HepG2 (cell line): ENCODE measurements around the gene WDR27. TPM values are rescaled to one million over a fixed set of nuclear protein-coding genes. Genes with fewer than 3 reads are reported as not detected.

Experiments used
- DMAP1 ChIP-seq: IDR thresholded peaks from 2 replicates; pipeline ENCODE4 v1.6.1; 2016
- EED ChIP-seq: sonication (generic); formaldehyde crosslinking; IDR thresholded peaks from 2 replicates; pipeline ENCODE4 v1.5.0; 2020; ENCODE audit warnings: mild to moderate bottlenecking, missing genetic modification reagents
- EHMT2 ChIP-seq: fragments of 200-600 bp; sonication (generic); IDR thresholded peaks from 2 replicates; pipeline ENCODE4 v1.7.0; 2017; ENCODE audit warnings: antibody characterized with exemption, low read depth, low read length, borderline replicate concordance
- ETV5 ChIP-seq: IDR thresholded peaks from 2 replicates; pipeline ENCODE4 v1.6.1; 2018; ENCODE audit warnings: missing biosample characterization, missing genetic modification reagents, inconsistent platforms, borderline replicate concordance
- NFE2L2 ChIP-seq: fragments of 150-350 bp; IDR thresholded peaks from 2 replicates; pipeline ENCODE4 v1.6.1; 2014; ENCODE audit warnings: low read length
- PTBP1 ChIP-seq: fragments of 200-400 bp; formaldehyde crosslinking; IDR thresholded peaks from 2 replicates; pipeline ENCODE4 v1.6.1; 2018; ENCODE audit warnings: low read length, low read depth; ENCODE audit not compliant: poor library complexity, severe bottlenecking
- RFX5 ChIP-seq: IDR thresholded peaks from 2 replicates; pipeline ENCODE4 v1.6.1; 2011; ENCODE audit warnings: low read depth, low read length, improper control_type of control experiment
- SRY ChIP-seq: sonication (generic); formaldehyde crosslinking; IDR thresholded peaks from 2 replicates; pipeline ENCODE4 v1.8.0; 2022; ENCODE audit warnings: mild to moderate bottlenecking, missing genetic modification reagents
- TEAD3 ChIP-seq: optimal IDR thresholded peaks from 2 replicates; pipeline ENCODE3; 2016; ENCODE audit warnings: borderline replicate concordance
- ZFP62 ChIP-seq: sonication (generic); formaldehyde crosslinking; IDR thresholded peaks from 2 replicates; pipeline ENCODE4 v1.4.0; 2020; ENCODE audit warnings: missing genetic modification reagents
- ZFYVE20 ChIP-seq: sonication (generic); formaldehyde crosslinking; IDR thresholded peaks from 2 replicates; pipeline ENCODE4 v1.8.0; 2023; ENCODE audit warnings: low read depth, mild to moderate bottlenecking, moderate library complexity, missing genetic modification reagents, borderline replicate concordance
- ZNF235 ChIP-seq: sonication (generic); formaldehyde crosslinking; IDR thresholded peaks from 2 replicates; pipeline ENCODE4 v1.8.1; 2023; ENCODE audit warnings: mild to moderate bottlenecking, missing genetic modification reagents, borderline replicate concordance
- ZNF354B ChIP-seq: sonication (generic); formaldehyde crosslinking; IDR thresholded peaks from 2 replicates; pipeline ENCODE4 v1.8.0; 2022; ENCODE audit warnings: mild to moderate bottlenecking, missing genetic modification reagents
- ZNF431 ChIP-seq: sonication (generic); formaldehyde crosslinking; IDR thresholded peaks from 2 replicates; pipeline ENCODE4 v1.9.0; 2022; ENCODE audit warnings: missing genetic modification reagents, low read depth, mild to moderate bottlenecking, borderline replicate concordance
- ZNF556 ChIP-seq: sonication (generic); formaldehyde crosslinking; IDR thresholded peaks from 2 replicates; pipeline ENCODE4 v1.4.0; 2020; ENCODE audit warnings: mild to moderate bottlenecking, missing genetic modification reagents, borderline replicate concordance
- ZNF567 ChIP-seq: sonication (generic); formaldehyde crosslinking; IDR thresholded peaks from 2 replicates; pipeline ENCODE4 v1.8.1; 2023; ENCODE audit warnings: mild to moderate bottlenecking, missing genetic modification reagents, borderline replicate concordance
- ZNF619 ChIP-seq: sonication (generic); formaldehyde crosslinking; IDR thresholded peaks from 2 replicates; pipeline ENCODE4 v1.4.0; 2020; ENCODE audit warnings: mild to moderate bottlenecking, missing genetic modification reagents
- ZNF747 ChIP-seq: sonication (generic); formaldehyde crosslinking; IDR thresholded peaks from 2 replicates; pipeline ENCODE4 v1.8.1; 2023; ENCODE audit warnings: missing genetic modification reagents, mild to moderate bottlenecking, borderline replicate concordance
- polyA plus RNA-seq, 8 experiments: library from polyadenylated mRNA; depleted of rRNA in 3 of 8; stranded (reverse) in 7 of 8; unstranded in 1 of 8; fragments of >200 nt; fragmentation: Illumina TruSeq in 4 of 8; extraction: Trizol in 4 of 8; gene quantifications; 2 replicates each; pipeline versions ENCODE4 v1.2.1 to v1.2.3, GENCODE V29; 2011 to 2016; ENCODE audit warnings: low read depth in 4 of 8, missing spikeins in 1 of 8, mixed read lengths in 1 of 8; ENCODE audit not compliant: insufficient read depth in 1 of 8
- total RNA-seq, 5 experiments: library from RNA; depleted of rRNA; stranded (reverse); fragments of >200 nt; fragmentation: Illumina TruSeq; extraction: Trizol; gene quantifications; 2 replicates each; pipeline ENCODE4 v1.2.3, GENCODE V29; 2016; ENCODE audit warnings: low read depth in 1 of 5
- TF ChIP-seq, protein P1 (sequence below): sonication (generic); formaldehyde crosslinking; IDR thresholded peaks from 2 replicates; pipeline ENCODE4 v1.4.0; 2020; ENCODE audit warnings: missing genetic modification reagents
- TF ChIP-seq, protein P2 (sequence below): sonication (generic); formaldehyde crosslinking; IDR thresholded peaks from 2 replicates; pipeline ENCODE4 v1.5.0; 2020; ENCODE audit warnings: missing genetic modification reagents, mild to moderate bottlenecking, borderline replicate concordance
- TF ChIP-seq, protein P3 (sequence below): sonication (generic); formaldehyde crosslinking; IDR thresholded peaks from 2 replicates; pipeline ENCODE4 v1.8.0; 2022; ENCODE audit warnings: low read depth, missing genetic modification reagents

Gene WDR27
- total and polyA plus RNA-seq, 2 of the 13 experiments (the other 11 are each of a cell fraction or from before 2014, with no cell fraction given) = 34.1 to 80.3 TPM

DNA sequence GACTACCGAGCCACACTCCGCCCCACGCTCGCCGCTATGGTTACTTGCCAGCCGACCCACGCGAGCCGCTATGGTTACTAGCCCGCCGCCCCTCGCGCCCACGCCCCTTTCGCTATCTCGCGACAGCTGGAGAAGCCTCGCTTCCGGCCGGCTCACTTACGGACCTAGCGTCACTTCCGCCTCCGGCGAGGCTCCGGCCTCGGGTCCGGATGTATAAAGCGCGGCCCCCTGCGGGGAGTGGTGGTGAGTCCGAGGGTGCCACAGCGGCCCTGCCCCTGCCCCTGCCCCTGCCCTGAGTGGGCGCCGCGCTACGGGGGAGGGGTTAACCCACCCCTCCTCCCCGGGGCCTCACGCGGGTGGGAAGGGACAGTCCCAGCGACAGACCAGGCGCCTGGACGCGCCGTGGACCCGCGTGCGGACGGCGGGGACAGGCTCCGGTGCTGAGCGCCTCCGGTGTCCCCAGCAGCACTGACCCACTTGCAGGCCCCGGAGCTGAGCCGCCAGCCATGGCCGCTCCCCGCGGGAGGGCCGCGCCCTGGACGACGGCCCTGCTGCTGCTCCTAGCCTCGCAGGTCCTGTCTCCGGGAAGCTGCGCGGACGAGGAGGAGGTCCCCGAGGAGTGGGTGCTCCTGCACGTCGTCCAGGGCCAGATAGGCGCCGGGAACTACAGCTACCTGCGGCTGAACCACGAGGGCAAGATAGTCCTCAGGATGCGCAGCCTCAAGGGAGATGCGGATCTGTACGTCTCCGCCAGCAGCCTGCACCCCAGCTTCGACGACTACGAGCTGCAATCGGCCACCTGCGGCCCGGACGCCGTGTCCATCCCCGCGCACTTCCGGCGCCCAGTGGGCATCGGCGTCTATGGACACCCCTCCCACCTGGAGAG is at the start of gene WDR27, which contains the start of gene C6orf120 (continued):
- TF ChIP-seq, protein P1, sequence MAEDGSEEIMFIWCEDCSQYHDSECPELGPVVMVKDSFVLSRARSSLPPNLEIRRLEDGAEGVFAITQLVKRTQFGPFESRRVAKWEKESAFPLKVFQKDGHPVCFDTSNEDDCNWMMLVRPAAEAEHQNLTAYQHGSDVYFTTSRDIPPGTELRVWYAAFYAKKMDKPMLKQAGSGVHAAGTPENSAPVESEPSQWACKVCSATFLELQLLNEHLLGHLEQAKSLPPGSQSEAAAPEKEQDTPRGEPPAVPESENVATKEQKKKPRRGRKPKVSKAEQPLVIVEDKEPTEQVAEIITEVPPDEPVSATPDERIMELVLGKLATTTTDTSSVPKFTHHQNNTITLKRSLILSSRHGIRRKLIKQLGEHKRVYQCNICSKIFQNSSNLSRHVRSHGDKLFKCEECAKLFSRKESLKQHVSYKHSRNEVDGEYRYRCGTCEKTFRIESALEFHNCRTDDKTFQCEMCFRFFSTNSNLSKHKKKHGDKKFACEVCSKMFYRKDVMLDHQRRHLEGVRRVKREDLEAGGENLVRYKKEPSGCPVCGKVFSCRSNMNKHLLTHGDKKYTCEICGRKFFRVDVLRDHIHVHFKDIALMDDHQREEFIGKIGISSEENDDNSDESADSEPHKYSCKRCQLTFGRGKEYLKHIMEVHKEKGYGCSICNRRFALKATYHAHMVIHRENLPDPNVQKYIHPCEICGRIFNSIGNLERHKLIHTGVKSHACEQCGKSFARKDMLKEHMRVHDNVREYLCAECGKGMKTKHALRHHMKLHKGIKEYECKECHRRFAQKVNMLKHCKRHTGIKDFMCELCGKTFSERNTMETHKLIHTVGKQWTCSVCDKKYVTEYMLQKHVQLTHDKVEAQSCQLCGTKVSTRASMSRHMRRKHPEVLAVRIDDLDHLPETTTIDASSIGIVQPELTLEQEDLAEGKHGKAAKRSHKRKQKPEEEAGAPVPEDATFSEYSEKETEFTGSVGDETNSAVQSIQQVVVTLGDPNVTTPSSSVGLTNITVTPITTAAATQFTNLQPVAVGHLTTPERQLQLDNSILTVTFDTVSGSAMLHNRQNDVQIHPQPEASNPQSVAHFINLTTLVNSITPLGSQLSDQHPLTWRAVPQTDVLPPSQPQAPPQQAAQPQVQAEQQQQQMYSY = no peak; the same call in 1 of the 2 replicates
- TF ChIP-seq DMAP1 (CRISPR knock-in tag) (peak; percentile 92), RFX5 (no peak), ZNF354B (CRISPR knock-in tag) (no peak), EED (CRISPR knock-in tag) (peak; percentile 75; the same call in 1 of the 2 replicates), NFE2L2 (no peak), ZNF747 (peak; percentile 82; the same call in 1 of the 2 replicates), ETV5 (CRISPR knock-in tag) (peak; percentile 98), ZFP62 (no peak), ZNF431 (CRISPR knock-in tag) (peak; percentile 99), SRY (CRISPR knock-in tag) (peak; percentile 91), ZFYVE20 (CRISPR knock-in tag) (peak; percentile 68), ZNF556 (CRISPR knock-in tag) (peak; percentile 86; the same call in 1 of the 2 replicates), TEAD3 (peak; percentile 58), EHMT2 (no peak), ZNF235 (CRISPR knock-in tag) (no peak; the same call in none of the 2 replicates), ZNF619 (CRISPR knock-in tag) (0 out of 2 replicates have a peak, but pooled peaks have one; percentile 55), ZNF567 (peak; percentile 94; the same call in 1 of the 2 replicates), PTBP1 (peak; percentile 54)
- TF ChIP-seq, protein P2, sequence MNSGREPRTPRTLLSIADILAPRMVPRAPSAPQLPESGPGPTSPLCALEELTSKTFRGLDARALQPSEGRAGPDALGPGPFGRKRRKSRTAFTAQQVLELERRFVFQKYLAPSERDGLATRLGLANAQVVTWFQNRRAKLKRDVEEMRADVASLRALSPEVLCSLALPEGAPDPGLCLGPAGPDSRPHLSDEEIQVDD (CRISPR knock-in tag) = peak; percentile 86
- TF ChIP-seq, protein P3, sequence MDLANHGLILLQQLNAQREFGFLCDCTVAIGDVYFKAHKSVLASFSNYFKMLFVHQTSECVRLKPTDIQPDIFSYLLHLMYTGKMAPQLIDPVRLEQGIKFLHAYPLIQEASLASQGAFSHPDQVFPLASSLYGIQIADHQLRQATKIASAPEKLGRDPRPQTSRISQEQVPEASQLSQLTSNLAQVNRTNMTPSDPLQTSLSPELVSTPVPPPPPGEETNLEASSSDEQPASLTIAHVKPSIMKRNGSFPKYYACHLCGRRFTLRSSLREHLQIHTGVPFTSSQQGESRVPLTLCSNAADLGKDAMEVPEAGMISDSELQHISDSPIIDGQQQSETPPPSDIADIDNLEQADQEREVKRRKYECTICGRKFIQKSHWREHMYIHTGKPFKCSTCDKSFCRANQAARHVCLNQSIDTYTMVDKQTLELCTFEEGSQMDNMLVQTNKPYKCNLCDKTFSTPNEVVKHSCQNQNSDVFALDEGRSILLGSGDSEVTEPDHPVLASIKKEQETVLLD (CRISPR knock-in tag) = peak; percentile 82
